CD4-positive, alpha-beta T cell (primary cell): ENCODE measurements around the gene HDAC9. TPM values are rescaled to one million over a fixed set of nuclear protein-coding genes. Genes with fewer than 3 reads are reported as not detected.

Experiments
- ATAC-seq: fragments of 200-7000 bp; cut with Tn5 transposase; one replicate; pipeline ENCODE4 v1.10.0; 2022; ENCODE audit warnings: mild to moderate bottlenecking; ENCODE audit not compliant: poor library complexity
- CTCF ChIA-PET: fragments of 350-600 bp; sonication (Branson Sonifier 250); formaldehyde crosslinking; loops from one replicate; lab custom pipeline; 2021; ENCODE audit warnings: antibody characterized with exemption, inconsistent platforms; lab: Charles Lee
- POLR2A ChIA-PET: fragments of 350-600 bp; sonication (Branson Sonifier 250); formaldehyde crosslinking; loops from one replicate; lab custom pipeline; 2021; ENCODE audit warnings: antibody characterized with exemption, inconsistent platforms; lab: Charles Lee
- DNase-seq, 14 experiments: peaks; one replicate each; pipeline ENCODE4 v3.0.0-alpha.2; 2013 to 2020; ENCODE audit warnings: mixed read lengths in 2 of 14
- H3K27ac ChIP-seq, 2 donors: one replicate each; pipeline versions ENCODE4 v1.5.1 to v1.7.0; 2013; ENCODE audit warnings: low read length in 2 of 2, low read depth in 1 of 2, mild to moderate bottlenecking in 1 of 2
- H3K27me3 ChIP-seq, 2 experiments: 1 replicate in 1 of 2; 2 replicates in 1 of 2; pipeline versions ENCODE4 v1.6.1 to v1.7.0; 2013; ENCODE audit warnings: low read length in 2 of 2, control low read depth in 1 of 2, mild to moderate bottlenecking in 1 of 2, moderate library complexity in 1 of 2; ENCODE audit not compliant: insufficient read depth in 2 of 2, control insufficient read depth in 1 of 2
- H3K36me3 ChIP-seq: one replicate; pipeline ENCODE4 v1.6.1; 2013; ENCODE audit warnings: low read length, control low read depth; ENCODE audit not compliant: insufficient read depth
- H3K4me1 ChIP-seq: one replicate; pipeline ENCODE4 v1.6.1; 2013; ENCODE audit warnings: low read length, control low read depth; ENCODE audit not compliant: insufficient read depth
- H3K4me3 ChIP-seq: one replicate; pipeline ENCODE4 v1.5.1; 2013; ENCODE audit warnings: mild to moderate bottlenecking, low read length, moderate library complexity
- H3K9me3 ChIP-seq, 2 experiments: 1 replicate in 1 of 2; 2 replicates in 1 of 2; pipeline versions ENCODE4 v1.6.1 to v1.7.0; 2013; ENCODE audit warnings: low read length in 2 of 2, mild to moderate bottlenecking in 2 of 2, control low read depth in 1 of 2, moderate library complexity in 1 of 2; ENCODE audit not compliant: control insufficient read depth in 1 of 2, insufficient read depth in 1 of 2
- H3K27ac Mint-ChIP-seq: one replicate; pipeline ENCODE4 v1.8.0; 2020; ENCODE audit warnings: mixed read lengths
- H3K27me3 Mint-ChIP-seq: one replicate; pipeline ENCODE4 v1.8.0; 2021; ENCODE audit warnings: mixed read lengths
- H3K36me3 Mint-ChIP-seq: one replicate; pipeline ENCODE4 v1.8.0; 2021; ENCODE audit warnings: low read depth, mixed read lengths
- H3K4me1 Mint-ChIP-seq: one replicate; pipeline ENCODE4 v1.8.0; 2021; ENCODE audit warnings: low read depth, mixed read lengths
- H3K4me3 Mint-ChIP-seq: one replicate; pipeline ENCODE4 v1.8.0; 2020; ENCODE audit warnings: mild to moderate bottlenecking, mixed read lengths
- H3K9me3 Mint-ChIP-seq: one replicate; pipeline ENCODE4 v1.8.0; 2020; ENCODE audit warnings: mixed read lengths
- CTCF ChIP-seq: fragments of 200-600 bp; IDR thresholded peaks from one replicate; pipeline ENCODE4 v1.8.0; 2022; ENCODE audit warnings: antibody characterized with exemption, mild to moderate bottlenecking
- intact Hi-C, 2 experiments: fragments of 100-400 bp; cut with DNase I in 1 of 2; cut with micrococcal nuclease in 1 of 2; formaldehyde crosslinking; loops; one replicate each; pipeline versions ENCODE4 v1.15.1 to v1.9.0; 2023 to 2025; cut with DNase I, micrococcal nuclease
- total RNA-seq, 174 experiments: library from RNA in 2 of 174; stranded (reverse) in 2 of 174; gene quantifications; one replicate each; pipeline ENCODE4 v1.2.3 and lab custom pipeline; 2021 to 2026

The HDAC9 gene
- total RNA-seq, 2 experiments from 2014 or later: 0.73 to 1.2 TPM

GRCh38 chr7:18546576-18546975 lies 51.0 kb downstream of the HDAC9 start:
- TF ChIP-seq CTCF: no peak
- Mint-ChIP-seq H3K27ac (no peak overlapping the region), H3K27me3 (no peaks in the 10 kb centered on the region), H3K4me1 (no peaks in the 10 kb centered on the region), H3K36me3 (no peaks in the 10 kb centered on the region), H3K4me3 (no peak overlapping the region), H3K9me3 (no peaks in the 10 kb centered on the region)
- Histone ChIP-seq H3K9me3 (peaks cover 0 to 4% of the 10 kb centered on the region in 2 experiments), H3K27me3 (no peaks in the 10 kb centered on the region), H3K27ac (no peak overlapping the region), H3K4me1 (no peaks in the 10 kb centered on the region), H3K4me3 (no peak overlapping the region), H3K36me3 (no peaks in the 10 kb centered on the region)
- no peak for ATAC-seq
- ChIA-PET POLR2A (no interaction called here), CTCF (no interaction called here)
- intact Hi-C loops: no loop called here
- no peak for DNase-seq

- H3K9me3 ChIP-seq: peaks cover 0 to 4% of the 10 kb centered on the region in 2 experiments
- H3K27ac ChIP-seq: no peak overlapping the region
- H3K36me3 ChIP-seq: no peaks in the 10 kb centered on the region
- Mint-ChIP-seq H3K27ac (no peak overlapping the region), H3K36me3 (no peaks in the 10 kb centered on the region), H3K4me1 (no peaks in the 10 kb centered on the region), H3K9me3 (no peaks in the 10 kb centered on the region), H3K4me3 (no peak overlapping the region), H3K27me3 (no peaks in the 10 kb centered on the region)
- TF ChIP-seq CTCF: no peak
- H3K4me1 ChIP-seq: no peaks in the 10 kb centered on the region
- POLR2A ChIA-PET: no interaction called here
- DNase-seq (no peak), ATAC-seq (no peak)
- CTCF ChIA-PET: no interaction called here
- intact Hi-C loops: no loop called here
- H3K27me3 ChIP-seq: no peaks in the 10 kb centered on the region
- no peak overlapping the region for H3K4me3 ChIP-seq
Observed at GRCh38 chr7:18547509-18548187, 52.1 kb downstream of the HDAC9 start.

GRCh38 chr7:18548534-18548933 lies 53.0 kb downstream of the HDAC9 start:
- H3K4me3 ChIP-seq: no peak overlapping the region
- H3K9me3 ChIP-seq: peaks cover 0 to 4% of the 10 kb centered on the region in 2 experiments
- H3K9me3 Mint-ChIP-seq: no peaks in the 10 kb centered on the region
- no peak overlapping the region for H3K4me3 Mint-ChIP-seq
- H3K27me3 ChIP-seq: no peaks in the 10 kb centered on the region
- H3K27ac ChIP-seq: no peak overlapping the region
- ChIA-PET POLR2A (no interaction called here), CTCF (no interaction called here)
- TF ChIP-seq CTCF: no peak
- no peaks in the 10 kb centered on the region for H3K36me3 Mint-ChIP-seq
- no peaks in the 10 kb centered on the region for H3K36me3 ChIP-seq
- no peaks in the 10 kb centered on the region for H3K4me1 Mint-ChIP-seq
- H3K27me3 Mint-ChIP-seq: no peaks in the 10 kb centered on the region
- H3K4me1 ChIP-seq: no peaks in the 10 kb centered on the region
- no peak for DNase-seq
- no peak overlapping the region for H3K27ac Mint-ChIP-seq
- intact Hi-C loops: no loop called here
- no peak for ATAC-seq
